ENCODE data around the gene ADGRG2.

ADGRG2 gene

GRCh38 chrX:18946611-18947010 lies 175.7 kb downstream of the ADGRG2 start:
- no peak for DNase-seq

GRCh38 chrX:18946157-18946556 lies 176.1 kb downstream of the ADGRG2 start:
- no peak for DNase-seq

- no peak for DNase-seq
Measured at GRCh38 chrX:18945483-18945882, 176.8 kb downstream of the ADGRG2 start.

GRCh38 chrX:18944482-18944881 lies 177.8 kb downstream of the ADGRG2 start:
- no peak for DNase-seq

GRCh38 chrX:18941896-18942295 lies 180.4 kb downstream of the ADGRG2 start:
- DNase-seq: no peak
